ENCODE measurements around the gene YAE1.

Gene YAE1

DNA sequence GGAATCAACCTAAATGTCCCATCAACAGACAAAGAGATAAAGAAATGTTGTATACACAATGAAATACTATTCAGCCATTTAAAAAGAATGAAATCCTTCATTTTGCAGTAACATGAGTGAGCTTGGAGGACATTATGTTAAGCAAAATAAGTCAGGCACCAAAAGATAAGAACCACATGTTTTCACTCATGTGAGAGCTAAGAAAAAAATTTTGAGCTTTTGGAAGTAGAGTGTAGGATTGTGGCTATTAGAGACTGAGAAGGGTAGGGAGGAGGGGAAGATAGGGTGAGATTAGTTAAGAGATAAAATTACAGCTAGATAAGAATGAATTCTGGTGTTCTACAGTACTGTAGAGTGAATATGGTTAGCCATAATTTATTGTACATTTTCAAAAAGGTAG, 8.3 kb upstream of the YAE1 start:
- DNase-seq = no peak

DNA sequence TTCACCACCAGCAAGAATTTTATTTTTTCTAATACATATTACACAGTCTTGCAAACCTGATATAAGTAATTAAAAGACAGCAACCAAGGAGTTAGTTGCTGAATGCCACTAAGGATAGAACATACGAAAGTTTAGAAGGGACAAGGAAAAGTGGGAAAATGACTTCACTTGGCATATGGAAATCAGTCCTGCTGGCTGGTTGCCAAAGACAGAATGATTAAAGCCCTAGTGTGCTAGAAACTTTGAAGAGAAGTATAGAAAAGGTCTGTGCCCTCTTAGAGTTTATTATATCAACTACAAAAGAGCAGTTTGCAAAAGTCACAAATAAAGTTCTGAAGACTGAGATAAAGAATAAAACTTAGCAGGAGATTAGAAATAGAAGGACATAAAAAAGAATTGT, 5.8 kb upstream of the YAE1 start:
- DNase-seq = no peak

DNA sequence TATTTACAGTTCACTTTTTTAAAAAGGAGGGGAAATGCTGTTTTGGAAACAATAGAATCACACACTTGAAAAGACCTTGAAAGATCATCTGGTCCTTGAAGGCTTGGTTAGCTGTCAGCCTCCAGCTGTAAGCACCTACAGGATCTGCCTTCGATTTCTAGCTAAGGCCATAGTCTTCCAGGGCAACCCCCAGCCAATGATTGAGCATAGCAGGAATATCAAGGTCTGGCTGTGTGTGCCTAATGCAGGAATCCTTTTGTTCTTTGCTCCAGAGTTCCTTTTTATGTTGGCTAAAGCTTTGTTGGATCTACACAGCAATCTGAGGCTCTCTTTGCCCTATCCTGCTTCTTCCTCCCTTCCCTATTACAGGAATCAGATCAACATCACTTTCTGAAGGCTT, 5.2 kb upstream of the YAE1 start:
- no peak for DNase-seq

DNA sequence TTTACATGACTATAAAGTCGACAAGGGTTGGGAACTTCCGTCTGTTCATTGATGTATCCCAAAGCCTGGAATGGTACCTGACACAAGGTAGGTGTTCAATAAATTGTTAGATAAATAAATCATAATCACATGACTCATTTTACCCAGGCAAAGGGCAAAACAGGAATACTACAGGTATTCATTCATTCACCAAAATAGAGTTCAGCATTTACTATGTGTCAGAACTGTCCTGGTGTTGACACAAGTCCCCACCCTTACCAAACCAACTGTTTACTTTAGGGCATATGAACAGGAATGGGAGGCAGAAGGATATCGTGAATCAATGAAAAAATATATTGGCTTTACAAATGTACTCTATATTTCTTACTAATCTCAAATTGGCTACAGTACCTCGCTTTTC, 666 bp upstream of the YAE1 start:
- DNase-seq = no peak

DNA sequence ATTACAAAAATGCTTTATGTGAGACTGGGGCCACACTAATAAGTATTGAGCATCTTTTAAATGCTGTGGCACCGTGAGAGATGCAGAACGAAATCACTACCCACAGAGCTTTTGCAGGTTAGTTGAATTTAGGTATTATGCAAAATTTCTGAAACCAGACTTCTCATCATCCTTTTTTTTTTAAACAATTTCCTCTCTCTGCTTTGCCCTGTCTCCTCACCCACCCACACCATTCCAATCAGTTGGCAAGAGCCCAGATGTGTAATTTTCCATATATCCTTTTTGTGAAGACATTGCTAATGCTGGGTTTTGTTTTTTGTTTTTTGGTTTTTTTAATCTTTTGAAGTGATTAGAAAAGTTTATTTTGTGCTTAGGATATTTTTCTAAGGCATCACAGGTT, 1.1 kb downstream of the YAE1 start:
- DNase-seq = no peak

DNA sequence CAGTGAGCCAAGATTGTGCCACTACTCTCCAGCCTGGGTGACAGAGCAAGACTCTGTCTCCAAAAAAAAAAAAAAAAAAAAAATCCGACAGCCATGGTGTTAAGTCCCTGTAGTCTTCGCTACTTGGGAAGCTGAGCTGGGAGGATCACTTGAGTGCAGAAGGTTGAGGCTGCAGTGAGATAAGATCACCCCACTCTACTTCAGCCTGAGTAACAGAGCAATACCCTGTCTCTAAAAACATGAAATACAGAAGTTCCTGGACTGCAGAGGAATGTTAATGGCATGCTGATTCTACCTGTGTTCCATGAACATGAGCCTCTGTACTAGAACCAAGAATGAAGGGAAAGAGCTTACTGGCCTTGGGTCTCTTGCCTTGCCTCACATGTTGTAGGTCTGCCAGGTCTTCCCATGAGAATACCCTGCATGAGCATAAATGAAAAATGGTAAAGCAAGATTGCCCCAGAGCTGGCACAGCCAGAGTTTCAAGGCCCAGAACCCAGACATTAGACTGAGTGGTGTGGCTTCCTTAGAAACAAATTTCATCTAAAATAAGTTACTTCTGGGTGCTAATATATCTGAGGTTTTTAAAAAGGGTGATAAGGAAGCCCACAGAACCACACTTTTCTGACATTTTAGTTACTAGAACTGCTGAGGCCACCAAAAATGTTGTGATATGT, 8.6 kb downstream of the YAE1 start:
- DNase-seq = no peak

DNA sequence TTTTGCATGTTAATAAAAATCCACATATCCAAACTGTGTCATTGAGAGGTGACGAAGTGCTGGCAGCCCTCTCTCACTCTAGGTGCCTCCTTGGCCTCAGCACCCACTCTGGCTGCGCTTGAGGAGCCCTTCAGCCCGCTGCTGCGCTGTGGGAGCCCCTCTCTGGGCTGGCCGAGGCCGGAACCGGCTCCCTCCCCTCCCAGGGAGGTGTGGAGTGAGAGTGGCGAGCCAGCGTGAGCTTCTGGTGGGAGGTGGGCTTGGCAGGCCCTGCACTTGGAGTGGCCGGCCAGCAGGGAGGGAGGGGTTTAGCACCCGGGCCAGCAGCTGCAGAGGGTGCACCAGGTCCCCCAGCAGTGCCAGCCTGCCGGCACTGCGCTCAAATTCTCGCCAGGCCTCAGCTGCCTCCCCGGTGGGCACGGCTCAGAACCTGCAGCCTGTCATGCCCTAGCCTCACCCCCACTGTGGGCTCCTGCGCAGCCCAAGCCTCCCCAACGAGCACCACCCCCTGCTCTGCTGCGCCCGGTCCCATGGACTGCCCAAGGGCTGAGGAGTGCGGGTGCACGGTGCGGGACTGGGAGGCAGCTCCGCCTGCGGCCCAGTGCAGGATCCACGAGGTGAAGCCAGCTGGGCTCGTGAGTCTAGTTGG, 11.1 kb downstream of the YAE1 start:
- DNase-seq = no peak

DNA sequence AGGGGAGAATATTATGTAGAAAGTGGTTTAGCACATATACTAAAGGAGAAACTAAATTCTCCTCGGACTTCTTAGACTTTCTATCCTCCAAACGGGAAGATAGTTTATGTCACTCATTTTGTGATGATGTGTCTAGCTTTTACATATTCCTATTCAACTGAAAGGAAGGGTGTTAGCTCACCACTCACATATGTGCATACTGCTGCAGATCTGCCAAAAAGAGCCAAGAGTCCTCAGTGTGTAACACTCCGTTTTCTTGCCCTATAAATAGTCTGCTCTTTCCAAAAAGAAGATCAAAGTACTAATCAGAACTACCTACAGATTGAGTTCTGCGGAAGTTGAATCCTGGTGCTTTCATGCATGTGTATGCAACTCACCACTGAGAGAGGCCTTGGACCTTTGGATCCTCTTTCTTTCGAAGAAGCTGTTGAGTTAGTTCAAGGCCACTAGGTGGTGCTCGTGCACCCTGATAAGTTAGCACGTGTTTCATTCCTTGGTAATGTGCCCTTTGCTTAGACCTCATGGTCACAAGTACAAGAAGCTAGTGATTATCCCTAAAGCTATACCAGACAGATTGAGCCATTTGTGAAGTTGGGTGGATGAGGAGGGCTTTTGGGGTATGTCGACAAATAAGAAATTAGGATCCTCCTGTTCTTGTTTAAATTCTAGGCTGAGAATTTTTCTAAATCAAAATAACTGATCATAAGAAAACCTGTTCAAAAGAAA, 14.1 kb downstream of the YAE1 start:
- no peak for DNase-seq

DNA sequence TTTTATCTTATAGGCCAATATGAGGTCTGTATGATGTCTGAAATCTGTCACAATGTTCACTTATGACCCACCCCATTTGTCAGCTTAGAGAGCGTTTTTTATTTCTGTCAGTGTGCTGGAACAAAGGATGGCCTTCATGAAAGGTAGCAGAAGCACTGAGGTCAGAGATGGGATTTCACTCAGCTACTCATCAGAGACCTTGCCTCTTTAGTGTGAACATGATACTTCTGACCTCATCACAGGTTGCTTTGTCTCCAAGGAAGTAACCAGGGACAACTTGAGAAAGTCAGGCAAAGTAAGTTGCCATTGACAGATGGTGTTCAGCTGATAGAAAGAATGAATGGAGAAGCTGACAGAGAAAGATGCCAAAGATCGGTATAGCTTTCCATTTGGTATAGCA, 16.3 kb downstream of the YAE1 start:
- DNase-seq = no peak

DNA sequence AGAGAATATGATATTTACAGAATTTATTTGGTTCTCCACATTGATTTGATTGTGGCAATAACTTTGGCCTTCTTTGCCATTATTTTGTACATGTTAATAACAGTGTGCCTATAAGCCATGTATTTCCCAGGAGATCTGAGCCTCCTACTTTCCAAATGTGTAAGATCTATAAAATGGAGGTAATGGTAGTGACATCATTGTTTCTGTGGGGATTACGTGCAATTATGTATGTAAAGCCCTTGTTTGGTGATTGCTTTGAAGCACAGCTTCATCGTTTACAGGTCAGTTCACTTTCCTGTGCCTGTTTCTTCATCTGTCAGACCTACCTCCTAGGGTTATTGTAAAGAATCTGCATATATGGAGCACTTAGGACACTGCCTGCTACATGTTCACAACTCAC, 17.3 kb downstream of the YAE1 start:
- no peak for DNase-seq

DNA sequence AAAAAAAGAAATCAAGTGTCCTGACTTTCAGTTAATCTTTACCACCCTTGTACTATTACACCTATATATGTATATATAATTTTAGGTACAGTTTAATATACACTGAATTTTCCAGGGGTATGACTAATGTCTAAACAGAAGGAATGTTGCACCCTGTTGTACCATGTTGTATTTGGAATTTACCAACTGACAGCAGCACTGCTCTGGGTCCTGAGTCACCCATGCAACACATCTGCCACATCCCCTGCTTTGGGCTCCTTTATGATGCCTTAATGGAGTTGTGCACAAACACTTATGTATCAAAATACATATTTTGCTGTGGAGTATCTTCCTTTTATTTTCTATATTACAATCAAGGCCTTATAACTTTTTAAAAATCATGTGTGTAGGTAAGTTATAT, 21.2 kb downstream of the YAE1 start:
- no peak for DNase-seq

DNA sequence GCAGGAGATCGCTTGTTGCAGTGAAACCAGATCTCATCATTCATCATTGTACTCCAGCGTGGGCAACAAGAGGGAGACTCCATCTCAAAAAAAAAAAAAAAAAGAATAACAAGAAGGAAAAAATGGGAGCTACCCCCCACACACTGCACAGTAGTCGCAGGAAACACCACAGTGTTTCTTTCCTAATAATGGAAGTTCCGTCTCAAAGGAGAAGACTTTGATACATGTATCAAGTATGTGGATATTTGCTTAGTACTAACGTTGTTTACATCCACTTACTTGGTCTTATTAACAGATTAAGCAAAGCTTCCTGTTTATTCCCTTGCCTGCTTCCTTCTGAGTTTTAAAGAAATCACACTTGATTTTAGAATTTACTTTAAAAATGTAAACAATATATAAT, 22.2 kb downstream of the YAE1 start:
- no peak for DNase-seq

DNA sequence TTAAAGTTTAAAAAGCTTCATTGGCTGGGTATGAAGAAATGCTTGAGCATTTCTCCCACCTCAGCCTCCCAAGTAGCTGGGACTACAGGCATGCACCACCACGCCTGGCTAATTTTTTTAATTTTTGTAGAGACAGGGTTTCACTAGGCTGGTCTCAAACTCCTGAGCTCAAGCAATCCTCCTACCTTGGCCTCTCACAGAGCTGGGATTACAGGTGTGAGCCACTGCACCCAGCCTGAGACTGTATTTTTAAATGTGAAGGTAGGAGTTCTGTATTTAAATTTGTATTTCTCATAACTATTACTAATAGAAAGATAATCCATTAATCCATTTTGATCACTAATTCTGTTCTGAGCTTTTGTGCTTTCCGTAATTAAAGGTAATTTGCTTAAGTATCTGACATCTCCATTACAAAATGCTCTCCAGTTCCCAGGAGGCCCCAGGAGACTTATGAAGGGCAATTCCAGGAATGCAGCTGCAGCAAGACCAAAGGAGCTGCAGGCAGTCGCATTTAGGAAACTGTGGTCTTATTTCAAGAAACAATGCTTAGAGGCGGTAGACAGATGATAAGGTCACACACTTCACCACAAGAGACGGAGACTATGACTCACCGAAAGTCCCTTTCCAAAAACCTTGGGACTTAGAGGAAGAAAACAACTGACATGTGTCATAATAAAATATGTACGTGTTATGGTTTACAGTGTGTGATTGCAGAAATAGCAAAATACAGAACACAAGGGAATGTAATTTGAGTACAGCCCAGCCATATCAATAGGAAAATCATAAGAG, 23.3 kb downstream of the YAE1 start:
- DNase-seq = no peak

DNA sequence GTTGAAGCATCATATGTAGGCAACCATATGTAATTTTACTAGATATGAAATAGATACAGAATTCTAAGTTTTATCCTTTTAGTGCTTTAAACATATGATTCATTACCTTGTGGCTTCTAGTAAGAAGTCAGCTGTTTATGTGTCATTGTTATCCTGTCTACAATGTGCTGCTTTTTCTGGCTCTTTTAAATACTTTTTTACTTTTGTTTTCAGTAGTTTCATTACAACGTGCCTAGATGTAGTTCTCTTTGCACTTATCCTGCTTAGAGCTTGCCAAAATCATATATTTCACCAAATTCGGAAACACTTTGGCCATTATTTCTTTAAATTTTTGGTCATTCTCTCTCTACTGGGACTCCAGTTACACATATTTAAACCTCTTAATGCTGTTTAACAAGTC, 26.4 kb downstream of the YAE1 start:
- DNase-seq = no peak

DNA sequence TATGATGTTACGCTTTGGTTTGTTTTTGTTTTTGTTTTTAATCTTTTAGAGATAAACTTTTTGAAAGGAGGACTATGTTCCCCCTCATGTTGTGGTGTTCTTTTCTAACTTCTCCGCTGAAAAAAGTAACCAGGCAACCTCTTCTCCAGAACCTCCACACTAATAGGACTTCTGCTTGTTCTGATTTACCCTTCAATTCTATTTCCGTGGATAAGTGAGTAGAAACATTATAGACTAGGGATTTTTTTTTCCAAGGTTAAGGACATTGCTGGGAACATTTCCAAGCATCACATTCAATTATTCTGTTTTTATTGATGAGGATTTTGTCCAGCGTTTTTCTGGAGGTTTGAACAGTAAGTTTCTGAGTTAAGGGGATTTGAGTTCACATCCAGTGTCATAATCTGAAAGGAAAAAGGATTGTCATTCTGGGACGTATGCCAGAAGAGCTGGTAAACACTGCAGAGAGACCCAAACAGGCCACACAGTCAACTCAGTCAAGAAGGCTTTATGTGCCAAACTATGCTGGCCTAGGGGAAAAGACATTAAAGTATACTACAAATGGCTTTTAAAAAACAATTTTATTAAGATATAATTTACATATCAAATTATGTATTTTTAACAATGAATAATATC, 28.9 kb downstream of the YAE1 start:
- DNase-seq = no peak

DNA sequence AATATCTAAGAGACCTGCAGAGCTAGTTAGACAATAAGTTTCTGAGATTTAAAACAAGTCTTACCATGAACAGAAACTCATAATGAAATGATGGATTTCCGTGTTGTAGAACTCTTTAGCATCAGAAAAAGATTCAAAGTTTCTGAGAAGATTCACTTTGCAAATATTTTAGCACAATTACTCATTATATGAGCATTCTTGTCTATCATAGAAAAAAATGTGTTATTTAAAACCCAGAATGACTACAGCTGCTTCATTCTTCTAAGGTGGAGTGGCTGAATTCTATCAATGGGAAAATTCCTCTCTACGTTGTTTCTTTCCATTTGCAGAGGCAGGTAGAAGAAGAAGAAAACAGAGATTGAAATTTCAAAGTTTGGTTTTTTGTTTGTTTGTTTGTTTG, 36.1 kb downstream of the YAE1 start:
- no peak for DNase-seq

DNA sequence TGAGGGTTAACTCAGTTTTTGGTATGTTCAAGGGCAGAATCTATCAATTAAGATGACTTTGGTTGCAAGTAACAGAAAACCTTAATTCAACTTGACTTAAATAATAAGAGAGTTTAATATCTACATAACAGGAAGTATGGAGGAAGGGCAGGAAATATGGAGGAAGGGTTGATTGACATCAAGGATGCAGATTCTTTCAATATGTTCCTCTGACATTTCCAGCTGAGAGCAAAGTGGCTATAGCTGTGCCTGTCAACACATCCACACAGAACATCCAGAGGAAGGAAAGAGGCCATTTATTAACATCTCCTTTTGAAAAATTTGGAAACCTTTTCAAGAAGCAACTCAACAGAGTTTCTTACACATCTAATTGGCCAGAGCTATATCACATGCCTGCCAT, 37.7 kb downstream of the YAE1 start:
- DNase-seq = no peak

DNA sequence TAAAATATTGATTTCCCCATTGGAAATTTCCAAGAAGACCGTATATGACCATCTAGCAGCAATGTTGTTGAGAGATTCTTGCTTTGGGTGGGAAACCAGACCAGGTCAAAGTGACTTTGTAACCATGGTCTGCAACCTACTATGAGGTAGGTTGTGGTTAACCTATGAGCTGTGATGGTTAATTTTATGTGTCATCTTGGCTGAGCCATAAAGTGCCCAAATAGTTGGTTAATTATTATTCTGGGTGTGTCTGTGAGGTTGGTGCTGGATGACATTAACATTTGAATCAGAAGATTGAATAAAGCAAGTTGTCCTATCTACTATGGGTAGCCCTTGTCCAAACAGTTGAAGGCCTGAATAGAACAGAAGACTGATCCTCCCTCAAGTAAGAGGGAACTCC, 38.9 kb downstream of the YAE1 start:
- no peak for DNase-seq

DNA sequence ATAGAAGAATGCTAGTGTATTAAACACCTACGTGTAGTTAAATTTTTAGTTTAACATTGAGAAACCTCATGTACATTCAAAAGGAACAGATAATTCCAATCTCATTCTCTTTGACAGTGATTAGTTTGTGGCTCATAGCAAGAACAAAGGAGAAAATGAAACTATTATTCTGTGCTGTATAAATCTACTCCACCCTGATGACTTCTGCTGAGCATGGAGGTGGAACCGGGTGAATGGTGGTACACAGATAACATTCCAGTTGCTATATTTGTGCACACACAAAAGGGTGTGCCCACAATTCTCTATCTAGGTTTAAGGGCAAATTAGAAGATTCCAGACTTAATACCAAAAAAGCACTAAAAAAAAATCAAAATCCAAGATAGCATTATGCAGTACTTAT, 40.1 kb downstream of the YAE1 start:
- DNase-seq = no peak

DNA sequence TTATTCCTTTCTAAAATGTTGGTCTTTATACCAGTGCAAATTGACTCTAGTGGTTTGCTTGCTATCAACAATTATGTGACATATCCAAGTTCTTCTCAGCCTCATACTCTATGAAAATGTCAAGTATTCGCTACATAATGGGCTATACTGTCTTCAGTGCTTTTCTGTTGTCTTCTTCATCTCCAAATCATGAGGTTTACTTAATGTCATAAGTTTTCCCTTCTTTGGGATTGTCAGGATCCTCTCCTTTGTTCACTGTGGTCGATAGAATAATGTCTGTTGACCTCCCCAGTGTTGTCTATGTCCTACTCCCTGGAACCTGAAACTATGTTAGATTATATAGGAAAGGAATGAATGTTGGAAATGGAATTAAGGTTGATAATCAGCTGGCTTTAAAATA, 40.7 kb downstream of the YAE1 start:
- DNase-seq = no peak

DNA sequence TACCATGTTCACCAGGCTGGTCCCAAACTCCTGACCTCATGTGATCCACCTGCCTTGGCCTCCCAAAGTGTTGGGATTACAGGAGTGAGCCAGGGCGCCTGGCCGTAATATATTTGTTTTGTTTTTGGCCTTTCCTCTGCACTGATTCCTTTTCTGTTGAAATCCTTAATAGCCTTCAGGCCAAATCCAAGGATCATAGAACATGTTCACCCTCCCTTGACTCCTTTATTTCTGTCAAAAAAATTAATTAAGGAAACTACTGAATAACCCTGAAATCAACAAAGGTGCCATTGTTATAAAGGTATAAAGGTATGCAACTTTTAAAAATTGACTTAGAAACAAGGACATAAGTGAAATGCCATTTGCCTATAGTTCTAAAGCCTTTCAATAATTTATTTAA, 41.7 kb downstream of the YAE1 start:
- DNase-seq = no peak

DNA sequence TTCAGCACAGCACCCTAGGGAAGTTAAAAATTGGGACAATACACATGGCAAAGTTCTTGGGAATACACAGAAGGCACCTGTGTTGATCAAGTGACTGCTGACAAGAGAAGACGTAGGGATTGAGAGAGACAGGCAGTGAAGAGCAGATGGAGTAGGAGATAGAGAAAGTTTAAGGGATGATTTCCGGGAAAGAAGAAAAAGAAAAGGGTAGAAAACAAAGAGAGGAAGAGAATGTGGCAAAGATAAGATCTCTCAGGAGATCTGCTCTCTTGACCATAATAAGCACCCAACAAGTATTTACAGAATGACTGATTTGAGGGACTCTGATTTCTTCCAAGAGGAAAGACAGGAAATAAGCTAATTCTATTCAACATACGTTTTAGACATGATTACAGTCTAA, 42.1 kb downstream of the YAE1 start:
- DNase-seq = no peak

All from cortex of kidney (tissue), 1 donor.